ENCODE results near the gene EGFR.

EGFR gene

DNA sequence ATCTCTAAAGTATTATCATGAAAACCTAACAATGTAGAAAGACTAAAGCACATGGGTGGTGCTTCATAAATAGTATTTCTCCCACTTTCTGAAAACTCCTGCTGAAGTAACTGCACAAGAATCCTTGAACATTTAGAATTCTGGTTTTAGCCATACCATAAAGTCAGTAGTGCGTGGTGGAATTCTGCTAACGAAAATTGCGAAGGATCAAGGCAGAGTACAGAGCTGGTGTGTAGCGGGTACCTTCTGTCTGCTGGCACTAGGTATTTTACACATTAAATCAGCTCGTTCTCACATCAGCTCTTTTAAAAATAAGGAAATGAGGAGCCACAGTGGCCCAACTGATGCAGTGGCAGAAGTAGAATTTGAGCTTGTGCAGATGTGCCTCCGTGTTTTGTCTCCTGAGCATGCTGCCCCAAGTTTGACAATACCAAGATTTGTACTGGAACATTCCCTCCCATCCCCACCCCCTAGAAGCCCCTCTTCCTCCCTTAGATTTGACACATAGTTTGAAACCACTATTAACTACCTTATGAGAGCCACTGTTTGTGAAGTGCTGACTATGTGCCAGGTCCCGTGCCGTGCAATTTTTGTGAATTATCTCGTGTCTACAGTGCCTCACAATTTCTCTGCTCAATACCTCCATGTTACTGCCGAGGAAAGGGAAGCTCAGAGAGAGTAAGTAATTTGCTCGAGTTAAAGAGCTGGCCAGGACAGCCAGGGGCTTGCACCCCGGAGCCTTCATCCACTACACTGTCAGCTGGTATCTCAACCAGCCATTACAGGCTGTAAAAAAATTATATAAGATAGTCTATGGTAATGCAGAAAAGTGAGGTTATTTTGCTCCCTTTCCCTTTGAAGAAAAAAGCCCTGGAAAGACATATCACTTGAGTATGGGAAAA is 66.9 kb downstream of the EGFR start:
- DNase-seq, result no peak

DNA sequence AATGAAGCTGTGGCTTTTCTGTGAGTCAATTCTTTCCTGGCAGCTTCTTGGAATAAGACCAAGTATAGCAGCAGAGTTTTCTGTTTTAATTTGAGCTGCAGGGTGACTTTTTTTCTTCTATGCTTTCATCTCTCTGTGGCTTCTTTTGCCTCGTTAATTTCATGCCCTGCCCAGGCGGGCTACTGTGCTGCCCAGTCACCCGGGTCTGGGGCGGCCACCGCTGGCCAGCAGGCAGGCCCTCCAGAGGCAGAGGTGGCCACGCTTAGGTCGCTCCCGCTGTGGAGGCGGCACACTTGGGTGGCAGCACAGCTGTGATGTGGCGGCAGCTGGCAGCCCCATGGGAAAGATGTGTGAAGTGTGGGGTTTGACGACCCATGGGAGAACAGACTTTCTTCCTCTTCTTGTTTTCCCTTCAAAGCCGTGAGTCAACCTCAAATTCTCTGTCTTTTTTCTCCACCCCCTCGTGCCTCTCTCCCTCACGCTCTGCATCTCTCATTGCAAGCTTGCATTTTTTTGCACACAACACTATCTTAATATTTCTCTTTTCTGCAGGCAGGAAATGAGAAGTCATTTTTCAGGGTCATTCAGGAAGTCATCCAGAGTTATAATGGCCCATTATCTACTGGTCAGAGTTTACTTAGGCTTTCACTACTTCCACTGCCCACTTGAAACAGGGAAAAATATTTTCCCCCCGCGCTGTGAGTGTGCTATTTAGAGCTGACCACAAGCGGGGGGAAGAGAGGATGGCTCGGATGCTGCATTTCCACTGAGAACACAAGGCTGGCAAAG is 67.8 kb downstream of the EGFR start:
- DNase-seq, result peak; percentile 24

DNA sequence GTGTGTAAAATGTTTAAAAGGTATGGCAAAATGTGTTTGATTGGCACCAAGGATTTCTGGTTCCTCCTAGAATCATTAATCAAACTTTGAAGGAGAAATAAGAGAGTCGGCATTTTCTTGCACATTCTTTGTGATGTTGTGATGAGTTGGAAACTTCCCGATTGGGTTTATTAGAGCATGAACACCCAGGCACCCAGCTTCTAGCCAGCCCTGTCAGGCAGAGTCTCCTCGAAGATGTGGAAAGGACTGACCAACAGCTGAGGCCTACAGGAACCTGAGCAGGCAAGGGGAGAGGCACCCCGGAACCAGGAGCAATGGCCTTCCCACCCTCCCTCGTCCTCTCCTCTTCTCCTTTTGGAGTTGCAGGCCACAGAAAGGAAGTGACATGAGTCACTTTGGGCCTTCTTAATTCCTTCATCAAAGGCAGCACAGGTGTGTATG is 68.7 kb downstream of the EGFR start:
- DNase-seq, result no peak

DNA sequence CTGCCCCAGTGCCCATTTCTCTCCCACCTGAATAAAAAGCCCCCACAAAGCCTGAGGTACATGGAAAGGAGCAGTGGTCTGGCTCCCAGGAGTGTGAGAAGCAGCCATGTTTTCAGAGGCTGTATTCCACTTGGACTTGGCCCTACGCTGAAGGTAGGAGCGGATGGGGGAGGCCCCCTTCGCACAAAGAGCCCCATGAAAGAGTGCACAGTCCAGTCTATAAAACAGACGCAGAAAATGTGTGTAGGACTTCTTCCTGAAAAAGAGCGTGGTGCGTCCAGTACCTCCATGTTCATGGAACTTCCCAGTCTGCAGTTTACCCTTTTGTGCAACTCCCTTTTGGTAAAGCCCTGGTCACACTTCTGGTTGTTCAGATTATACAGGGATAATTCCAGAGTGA is 69.3 kb downstream of the EGFR start:
- DNase-seq, result no peak

DNA sequence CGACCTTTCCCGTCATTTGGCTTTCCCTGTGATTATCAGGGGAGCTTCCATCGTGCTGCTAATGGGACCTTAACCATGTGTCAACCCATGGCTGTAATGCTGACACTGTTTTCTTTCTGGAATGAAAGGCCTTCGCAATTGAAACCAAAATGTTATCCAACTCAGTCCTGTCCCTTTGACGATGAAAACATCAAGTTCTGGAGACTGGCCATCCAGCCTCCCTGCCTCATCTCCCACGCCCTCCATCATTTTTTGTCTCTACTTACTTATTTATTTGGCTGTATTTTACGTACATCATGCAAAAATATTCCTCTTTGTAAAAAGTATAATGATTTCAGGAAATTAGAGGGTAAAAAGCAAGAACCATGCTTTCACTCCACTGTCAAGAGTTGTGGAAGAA is 69.8 kb downstream of the EGFR start:
- DNase-seq, result no peak

DNA sequence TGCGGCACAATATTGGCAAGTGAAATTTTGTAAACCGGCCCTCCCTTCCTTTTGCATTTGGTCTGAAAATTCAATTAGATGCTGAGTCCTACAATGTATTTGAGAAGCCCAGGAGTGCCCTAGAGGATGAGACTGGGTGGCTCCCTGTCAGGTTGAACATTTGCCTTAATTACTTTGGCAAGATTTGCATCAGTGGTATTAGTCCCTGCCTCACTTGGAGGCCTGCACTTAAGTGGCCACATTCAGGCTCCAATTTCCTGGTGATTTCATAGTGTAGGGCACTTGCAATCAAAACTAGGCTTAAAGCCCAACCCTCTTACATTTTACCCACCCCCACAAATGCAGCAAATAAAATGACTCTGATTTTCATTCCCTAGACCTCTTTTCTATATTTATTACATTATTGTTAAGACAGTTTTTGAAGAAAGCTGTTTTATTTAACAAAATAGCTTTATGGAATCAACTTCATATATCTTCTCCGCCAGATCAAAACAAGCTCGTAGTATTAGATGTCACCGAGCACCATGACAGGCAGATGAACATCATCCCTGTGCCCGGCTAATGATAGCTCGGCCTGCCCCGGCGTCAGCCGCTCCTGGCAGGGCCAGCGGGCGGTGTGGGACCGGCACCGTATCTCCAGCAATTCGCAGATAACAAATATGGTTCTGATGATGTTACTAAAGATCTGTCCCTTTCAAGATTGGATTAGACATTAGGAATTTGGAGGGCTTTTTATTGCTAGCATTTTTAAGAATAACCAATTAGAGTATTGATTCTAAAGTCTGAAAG is 73.6 kb downstream of the EGFR start:
- no peak for DNase-seq

DNA sequence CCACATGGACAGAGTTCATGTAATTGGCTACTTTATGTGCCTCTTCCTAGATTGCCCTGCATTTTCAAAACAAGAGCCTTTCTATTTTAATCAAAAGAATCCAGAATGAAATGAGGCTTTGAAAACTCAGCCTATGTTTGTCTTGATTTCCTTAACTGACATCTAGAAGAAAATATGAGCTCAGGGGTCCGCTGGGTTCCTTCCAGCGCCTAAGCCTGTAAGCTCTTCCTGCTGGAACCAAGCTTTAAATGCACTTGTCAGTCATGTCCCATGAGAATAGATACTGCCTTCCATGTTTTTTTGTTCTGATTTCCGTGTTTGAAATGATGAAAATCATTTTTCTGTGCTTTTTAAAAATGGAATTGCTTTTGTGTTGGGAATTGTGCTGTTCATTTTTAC is 74.2 kb downstream of the EGFR start:
- no peak for DNase-seq

DNA sequence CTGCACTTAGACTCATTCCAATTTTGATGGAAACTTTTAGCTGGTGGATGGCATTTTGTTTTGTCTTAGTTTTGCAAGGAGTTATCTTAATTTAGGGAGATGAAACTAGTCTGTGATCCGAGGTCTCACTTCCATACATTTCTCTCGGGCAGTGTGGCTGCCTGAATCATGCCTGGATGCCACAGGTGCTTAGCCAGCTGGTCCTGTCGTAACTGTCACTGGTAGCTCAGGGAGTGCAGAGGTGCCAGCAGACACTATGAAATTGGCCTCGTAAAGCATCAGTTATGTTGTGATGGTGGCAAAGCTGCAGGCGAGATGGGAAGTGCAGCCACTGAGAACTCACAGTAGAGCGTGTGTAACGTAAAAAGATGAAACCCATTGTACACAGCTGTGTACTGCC is 74.9 kb downstream of the EGFR start:
- DNase-seq, result no peak

DNA sequence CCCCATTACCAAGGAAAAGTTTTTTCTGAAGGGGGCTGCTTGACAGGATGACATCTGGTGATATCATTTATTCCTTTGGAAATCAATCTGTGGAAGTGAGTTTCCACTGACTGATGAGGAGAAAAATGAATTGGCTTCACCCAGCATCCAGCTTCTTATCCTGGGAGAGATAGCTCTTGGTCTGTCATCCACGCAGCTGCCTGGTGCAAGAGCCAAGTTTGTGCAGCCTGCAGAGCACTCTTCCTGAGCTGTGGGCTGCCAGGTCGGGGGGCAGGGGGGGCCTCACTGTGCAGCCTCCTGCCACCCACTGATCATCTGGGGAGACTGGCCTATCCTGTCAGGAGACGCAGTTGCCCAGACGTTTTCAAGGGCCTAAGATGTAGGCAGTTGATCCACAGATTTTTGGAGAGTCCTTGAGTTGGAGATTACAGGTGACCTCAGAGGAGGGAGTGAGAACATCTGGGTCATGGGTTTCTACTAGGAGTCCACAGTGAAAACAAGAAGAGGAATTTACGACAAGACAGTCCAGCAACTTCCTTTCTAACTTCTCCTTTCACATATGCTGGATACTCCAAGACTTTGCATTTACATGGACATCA is 75.4 kb downstream of the EGFR start:
- no peak for DNase-seq

DNA sequence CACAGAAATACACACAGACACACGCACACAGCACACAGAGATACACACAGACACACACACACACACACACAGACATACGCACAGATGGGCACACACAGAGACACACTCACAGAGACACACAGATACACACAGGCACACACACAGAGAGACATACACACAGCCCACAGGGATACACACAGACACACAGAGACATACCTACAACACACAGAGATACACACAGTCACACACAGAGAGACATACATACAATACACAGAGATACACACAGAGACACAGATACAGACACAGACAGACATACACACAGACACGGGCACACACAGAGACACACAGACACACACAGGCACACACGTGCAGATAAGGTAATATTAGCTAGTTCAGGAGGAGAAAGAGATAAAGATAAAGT is 76.9 kb downstream of the EGFR start:
- no peak for DNase-seq

DNA sequence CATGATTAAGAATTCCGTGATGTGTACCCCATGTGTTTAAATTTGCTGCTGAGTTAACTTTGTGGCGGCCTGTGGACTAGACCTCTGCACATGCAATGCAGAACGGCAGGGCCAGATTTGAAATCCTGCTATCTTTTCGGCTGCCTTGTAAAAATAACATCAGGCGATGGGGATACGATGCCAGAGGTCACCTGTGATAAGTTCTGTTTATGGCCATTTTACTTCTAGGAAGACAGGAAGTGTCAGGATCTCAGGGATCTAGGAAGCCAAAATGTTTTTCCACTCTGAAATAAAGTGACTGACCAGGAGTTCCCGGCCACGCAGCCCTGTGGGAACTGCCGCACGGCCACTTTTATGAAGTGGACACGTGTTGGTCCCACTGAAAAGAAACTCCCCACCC is 77.5 kb downstream of the EGFR start:
- no peak for DNase-seq

DNA sequence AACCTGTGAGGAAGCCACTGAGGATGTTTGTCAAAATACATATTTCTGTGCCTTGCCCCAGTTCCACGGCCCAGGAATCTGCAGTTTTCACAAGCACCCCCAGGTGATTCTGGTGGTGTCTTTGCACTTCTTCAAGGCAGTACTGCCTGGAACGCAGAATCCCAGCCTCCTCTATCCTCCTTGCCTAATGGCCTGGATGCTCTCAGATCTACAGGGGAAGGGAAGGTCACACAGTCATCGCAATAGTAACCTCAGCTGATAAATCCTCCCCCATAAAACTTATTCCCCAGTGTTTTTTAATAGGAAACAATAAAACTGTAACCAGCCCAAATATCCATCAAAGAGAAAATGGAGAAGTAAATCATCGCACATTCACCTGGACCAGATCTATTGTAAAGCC is 78.3 kb downstream of the EGFR start:
- no peak for DNase-seq

DNA sequence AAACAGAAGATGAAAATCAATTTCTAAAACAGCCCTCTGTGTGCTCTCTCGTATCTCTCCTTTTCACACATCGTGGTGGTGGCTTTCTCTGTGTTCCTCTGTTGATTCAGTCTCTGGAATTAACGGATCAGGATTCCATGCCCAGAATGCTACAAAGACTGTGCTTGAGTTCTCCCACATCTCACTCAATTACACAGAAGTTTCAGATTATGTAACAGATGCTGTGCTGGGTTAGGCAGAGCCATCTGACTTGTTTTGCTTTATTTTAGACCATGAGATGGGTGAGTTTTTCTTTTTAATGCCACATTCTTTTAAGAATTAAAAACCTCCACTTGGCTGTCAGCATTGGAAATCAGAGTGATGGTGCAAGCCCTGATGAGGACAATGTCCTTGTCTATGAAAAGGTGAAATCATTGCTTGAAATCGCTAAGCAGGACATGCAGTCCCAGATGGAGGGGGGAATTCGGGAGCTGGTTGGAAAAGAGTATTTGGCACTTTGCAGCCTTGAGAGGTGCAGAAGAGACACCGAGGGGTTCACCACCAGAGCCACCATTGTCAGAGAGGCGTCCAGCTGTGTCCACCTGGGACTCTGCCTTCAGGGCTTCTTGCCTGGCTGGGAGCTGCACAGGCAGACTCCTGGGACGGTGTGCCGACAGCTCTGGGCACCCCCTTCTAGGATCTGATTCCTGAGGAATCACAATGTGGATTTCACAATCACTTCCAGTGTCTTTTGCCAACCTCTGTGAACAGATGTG is 80.4 kb downstream of the EGFR start:
- DNase-seq, result no peak

DNA sequence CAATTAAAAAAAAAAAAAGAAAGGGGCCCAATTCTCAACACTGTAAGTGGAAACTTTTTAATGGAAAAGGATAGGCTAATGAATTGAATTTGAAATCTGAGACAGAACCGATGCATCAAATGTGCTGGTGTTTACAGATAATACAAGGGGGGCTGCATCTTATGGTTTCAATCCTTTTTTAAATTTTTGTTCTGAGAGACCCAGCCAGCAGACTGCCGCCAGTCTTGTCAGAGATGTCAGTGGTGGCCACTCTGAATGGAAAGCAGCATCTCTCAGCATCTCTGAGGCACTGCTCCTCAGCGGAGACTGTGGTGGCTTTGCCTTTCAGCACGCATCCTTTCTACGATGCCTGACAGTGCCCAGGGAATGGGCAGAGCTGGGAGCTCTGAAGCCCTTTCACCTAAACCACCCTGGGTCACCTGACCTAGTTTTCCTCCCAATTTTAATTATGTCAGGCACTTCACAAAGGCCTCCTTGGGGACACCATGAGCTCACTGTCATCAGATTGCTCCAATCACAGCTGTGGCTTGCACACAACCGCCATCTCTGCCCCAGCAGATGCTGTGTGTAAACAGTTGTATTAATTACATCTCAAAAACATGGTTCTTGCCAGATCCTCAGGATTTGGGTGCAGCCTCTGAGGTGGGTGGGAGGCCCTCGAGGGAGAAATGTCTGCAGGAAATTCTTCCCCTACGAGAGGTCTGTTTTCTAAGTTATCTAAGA is 81.2 kb downstream of the EGFR start:
- DNase-seq, result no peak

DNA sequence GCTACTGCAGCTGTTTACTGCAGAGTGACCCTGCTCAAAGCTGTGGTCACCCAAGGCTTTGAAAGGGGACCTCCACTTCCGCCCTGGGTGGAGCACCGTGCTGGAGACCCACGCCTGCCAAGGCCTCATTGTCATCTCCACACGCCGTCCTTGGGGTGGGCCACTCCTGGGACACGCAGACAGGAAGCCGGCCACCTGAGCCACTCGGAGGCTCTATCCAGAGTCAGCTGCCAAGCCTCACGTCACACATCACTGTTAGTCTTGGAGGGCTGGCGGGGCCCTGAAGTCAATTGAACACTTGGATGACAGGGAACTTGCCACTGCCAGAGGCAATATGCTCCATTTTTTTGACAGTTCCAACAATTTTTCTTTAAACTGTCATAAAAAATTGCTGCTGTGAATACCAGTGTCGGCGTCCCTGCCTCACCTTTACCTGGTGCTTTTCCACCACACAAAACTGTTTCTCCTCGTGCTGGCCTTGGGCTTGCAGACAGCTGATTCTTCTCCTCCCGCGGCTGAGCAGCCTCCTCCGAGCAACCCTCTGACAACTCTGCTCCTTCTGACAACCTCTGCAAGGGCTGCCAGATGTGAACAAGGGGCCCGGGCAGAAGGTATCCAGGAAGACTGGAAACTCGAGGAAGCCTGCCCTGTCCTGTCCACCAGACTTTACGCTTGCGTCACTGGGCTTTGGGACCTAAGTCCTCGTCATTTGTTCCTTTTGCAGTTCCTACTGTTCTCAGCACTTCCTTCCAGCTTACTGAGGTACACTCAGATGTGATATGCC is 81.9 kb downstream of the EGFR start:
- DNase-seq, result no peak

DNA sequence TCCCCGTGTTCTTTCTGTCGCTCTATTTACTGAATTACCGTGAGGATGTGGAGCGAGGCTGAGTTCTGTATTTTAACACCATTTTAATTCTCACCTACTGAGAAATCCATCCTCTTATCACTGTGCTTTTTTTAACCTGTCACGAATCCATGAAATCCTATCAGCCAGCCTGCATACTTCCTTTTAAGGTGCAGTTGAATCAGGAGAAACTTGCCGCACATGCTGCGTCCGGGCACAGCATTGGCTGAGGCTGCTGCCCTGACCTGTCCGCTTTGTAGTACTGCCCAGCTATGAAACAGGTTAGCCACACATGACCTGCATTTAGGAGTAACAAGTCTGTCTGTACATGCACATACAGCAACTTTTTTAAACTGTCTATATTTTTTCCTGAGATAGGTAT is 82.5 kb downstream of the EGFR start:
- DNase-seq, result no peak

DNA sequence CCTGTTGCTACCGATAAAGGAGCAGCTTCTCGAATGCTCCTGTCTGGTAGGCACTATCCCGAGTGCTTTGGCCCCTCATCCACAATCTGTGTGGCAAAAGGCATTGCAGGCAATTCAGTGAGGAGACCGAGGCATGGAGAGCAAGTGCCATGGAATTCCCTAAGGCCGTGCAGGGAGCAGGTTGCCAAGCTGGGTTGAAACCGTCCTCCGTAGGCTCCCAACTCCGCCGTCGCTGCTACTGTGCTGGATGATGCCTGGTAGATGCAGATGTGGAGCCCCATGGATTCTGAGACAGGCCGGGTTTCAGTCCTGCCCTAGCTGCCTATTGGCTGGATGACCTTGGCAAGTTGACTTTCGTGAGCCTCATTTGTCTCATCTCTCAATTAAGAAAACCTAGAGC is 85.3 kb downstream of the EGFR start:
- DNase-seq, result no peak

DNA sequence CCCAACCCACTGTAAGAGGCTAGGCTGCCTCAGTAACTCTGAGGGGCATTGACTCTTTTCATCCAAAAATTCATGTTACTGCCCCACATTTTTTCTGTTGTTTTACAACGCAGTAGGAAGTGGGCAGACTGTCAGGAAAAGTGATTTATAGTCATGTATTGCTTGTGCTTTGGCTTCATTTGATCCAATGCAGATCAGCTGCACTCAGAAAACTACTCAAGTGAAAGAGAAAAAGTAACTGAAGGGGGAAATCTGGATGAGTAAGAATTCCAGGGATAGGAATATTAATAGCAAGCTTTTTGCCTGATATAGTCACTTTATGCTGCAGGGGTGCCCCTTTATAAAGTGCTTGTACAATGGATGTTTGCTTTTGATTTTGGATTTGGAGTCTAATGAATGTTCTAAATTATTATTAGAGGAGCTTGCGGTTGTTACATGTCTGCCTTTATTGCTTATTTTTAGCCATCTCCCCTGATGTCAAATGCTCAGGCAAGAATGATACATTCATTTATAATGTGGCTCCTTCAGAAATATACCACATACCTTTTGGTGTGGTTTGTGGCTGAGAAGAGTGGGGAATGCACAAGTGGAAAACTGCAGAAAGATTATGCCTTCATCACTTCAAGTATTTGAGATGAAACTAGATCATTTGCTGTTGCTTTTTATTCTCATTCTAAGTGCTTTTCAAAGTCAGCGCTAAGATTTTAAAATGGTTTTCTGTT is 86.1 kb downstream of the EGFR start:
- no peak for DNase-seq

DNA sequence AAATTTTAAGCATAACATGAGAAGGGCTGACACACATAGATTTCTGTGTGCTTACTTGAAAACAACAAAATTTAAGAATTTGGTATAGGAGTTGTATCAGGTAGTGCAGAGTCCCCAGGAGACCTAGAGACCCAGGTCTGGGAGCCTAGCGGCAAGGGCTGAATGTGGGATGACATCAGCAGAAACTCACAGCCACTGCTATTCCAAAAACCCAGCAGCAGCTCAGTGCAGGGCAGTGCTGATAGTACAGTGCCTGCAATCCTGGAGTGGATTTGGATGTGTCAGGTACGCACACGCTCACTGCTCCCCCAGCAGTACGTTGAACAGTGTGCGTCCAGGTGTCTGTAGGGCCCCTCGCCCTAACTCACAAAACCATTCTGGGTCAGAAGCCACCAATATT is 87.1 kb downstream of the EGFR start:
- DNase-seq, result no peak

DNA sequence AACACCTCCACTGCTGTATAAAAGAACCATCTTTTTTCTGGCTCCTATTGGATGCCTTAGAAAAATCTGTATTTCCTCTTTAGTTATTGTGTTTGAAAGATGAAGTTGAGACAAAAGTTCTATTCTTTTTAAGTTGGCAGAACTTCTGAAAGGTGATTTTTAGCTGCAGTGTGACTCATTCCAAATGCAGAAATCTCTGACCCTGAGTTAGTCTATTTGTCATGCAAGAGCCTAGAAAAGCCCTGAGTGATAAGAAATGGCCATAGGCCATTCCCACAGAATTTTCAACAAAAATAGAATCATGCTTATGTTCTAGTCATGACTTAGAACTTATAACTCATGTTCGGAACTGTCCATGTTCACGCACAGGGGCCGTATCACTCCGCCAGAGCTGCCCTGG is 89.1 kb downstream of the EGFR start:
- DNase-seq, result no peak
